C4-2B (cell line): ENCODE measurements around the gene STPG3.

Source experiments
- H3K27ac ChIP-seq: fragments of 450-650 bp; 2 replicates; pipeline ENCODE4 v1.5.1; 2017
- ZFX ChIP-seq: fragments of 450-650 bp; IDR thresholded peaks from 2 replicates; pipeline ENCODE4 v1.6.1; 2017
- TF ChIP-seq, protein P1 (sequence below): fragments of 450-650 bp; conservative IDR thresholded peaks from 2 replicates; pipeline ENCODE4 v1.5.1; 2017; ENCODE audit warnings: mild to moderate bottlenecking

The STPG3 gene

GRCh38 chr9:137213160-137214060 lies 37.7 kb upstream of the STPG3 start:
- no peak overlapping the region for H3K27ac ChIP-seq
- TF ChIP-seq, protein P1, sequence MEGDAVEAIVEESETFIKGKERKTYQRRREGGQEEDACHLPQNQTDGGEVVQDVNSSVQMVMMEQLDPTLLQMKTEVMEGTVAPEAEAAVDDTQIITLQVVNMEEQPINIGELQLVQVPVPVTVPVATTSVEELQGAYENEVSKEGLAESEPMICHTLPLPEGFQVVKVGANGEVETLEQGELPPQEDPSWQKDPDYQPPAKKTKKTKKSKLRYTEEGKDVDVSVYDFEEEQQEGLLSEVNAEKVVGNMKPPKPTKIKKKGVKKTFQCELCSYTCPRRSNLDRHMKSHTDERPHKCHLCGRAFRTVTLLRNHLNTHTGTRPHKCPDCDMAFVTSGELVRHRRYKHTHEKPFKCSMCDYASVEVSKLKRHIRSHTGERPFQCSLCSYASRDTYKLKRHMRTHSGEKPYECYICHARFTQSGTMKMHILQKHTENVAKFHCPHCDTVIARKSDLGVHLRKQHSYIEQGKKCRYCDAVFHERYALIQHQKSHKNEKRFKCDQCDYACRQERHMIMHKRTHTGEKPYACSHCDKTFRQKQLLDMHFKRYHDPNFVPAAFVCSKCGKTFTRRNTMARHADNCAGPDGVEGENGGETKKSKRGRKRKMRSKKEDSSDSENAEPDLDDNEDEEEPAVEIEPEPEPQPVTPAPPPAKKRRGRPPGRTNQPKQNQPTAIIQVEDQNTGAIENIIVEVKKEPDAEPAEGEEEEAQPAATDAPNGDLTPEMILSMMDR, result no peak; the same call in 1 of the 2 replicates

DNA sequence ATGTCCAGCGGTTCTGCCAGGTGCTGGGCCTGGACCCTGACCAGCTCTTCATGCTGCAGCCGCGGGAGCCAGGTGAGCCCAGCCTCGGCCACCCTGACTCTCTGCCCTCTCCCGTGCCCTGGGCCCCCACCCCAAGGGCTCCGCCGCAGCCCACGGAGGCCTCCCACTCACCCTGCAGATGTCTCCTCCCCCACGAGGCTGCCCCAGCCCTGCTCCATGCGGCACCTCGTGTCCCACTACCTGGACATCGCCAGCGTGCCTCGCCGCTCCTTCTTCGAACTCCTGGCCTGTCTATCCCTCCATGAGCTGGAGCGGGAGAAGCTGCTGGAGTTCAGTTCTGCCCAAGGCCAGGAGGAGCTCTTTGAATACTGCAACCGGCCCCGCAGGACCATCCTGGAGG lies 36.5 kb upstream of the STPG3 start:
- H3K27ac ChIP-seq, result no peak overlapping the region
- no peak for TF ChIP-seq ZFX
- TF ChIP-seq, protein P1, result no peak

- H3K27ac ChIP-seq, result no peak overlapping the region
- TF ChIP-seq, protein P1, result no peak
- no peak for TF ChIP-seq ZFX
Measured at GRCh38 chr9:137215196-137215986, 35.7 kb upstream of the STPG3 start.

DNA sequence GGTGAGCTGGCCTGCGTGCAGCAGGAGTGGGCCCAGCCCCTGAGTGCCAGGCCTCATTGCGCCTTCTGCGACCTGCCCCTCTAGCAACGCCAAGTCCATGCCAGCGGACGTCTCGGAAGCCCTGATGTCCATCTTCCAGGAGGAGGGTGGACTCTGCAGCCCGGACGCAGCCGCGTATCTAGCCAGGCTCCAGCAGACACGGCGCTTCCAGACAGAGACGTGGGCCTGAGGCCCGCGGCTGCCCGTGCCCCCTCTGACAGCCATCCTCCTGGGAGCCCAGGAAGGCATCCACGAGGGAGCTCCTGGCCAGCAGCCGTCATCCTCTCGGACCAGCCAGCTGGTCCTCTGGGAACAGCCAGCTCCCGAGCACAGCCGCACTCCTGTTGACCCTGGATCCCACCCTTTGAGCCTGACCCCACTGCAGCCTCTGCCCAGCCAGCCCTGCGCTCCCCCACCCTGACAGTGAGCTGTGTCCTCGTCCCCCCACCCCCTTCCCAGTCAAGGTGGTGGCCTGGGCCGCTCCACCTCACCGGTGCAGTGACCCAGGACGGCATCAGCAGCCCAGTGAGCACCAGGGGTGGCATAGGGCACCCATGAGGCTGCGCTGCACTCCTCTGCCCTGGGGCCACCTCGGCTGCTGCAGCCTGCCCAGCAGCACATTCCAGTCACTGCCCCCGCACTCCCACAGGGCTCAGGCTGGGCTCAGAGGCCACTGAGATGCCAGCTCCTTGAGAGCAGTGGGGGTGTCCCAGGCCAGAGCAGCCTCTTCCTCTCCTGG lies 34.7 kb upstream of the STPG3 start:
- TF ChIP-seq ZFX, result no peak
- TF ChIP-seq, protein P1, result no peak
- H3K27ac ChIP-seq, result peak overlapping the region; percentile 98

DNA sequence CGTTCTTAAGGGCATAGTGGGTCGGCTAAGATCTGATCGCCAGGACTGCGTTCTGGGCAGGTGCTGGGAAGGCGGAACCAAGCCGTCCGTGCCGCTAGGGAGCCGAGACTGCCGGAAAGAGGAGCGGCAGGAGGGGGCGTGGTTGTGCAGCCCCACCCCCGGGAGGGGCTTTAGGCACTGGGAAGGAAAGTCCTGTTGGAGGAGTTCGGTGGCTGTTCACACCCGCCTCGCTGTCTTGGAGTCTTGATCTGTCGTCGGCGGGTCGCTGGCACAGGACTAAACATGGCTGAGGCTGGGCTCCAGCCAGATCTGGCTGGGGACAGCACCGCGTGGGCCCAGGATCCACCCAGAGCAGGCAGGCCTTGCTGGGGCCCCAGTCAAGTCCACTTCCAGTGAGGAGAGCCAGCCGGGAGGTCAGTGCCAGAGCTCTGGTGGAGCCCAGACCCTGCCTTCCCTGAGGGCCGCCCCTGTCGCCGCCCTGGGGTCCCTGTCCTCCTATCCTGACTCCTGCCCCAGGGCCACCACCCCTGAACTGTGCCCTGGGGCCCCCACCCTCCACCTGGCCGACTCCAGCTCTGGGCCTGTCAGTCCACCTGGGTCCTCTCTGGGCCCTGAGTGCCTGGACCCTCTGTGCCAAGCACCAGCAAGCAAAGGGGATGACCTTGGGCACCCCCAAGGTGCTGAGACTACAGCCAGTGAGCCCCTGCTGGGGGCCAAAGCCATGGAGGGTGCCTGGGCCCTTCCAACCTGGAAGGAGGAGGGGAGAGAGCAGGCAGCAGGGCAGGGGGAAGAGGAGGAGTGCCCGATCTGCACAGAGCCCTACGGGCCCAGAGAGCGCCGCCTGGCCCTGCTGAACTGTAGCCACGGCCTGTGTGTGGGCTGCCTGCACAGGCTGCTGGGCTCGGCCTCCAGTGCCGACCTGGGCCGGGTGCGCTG lies 33.5 kb upstream of the STPG3 start:
- no peak; the same call in 1 of the 2 replicates for TF ChIP-seq ZFX
- TF ChIP-seq, protein P1, result no peak; the same call in 1 of the 2 replicates
- H3K27ac ChIP-seq, result peak overlapping the region; percentile 98

DNA sequence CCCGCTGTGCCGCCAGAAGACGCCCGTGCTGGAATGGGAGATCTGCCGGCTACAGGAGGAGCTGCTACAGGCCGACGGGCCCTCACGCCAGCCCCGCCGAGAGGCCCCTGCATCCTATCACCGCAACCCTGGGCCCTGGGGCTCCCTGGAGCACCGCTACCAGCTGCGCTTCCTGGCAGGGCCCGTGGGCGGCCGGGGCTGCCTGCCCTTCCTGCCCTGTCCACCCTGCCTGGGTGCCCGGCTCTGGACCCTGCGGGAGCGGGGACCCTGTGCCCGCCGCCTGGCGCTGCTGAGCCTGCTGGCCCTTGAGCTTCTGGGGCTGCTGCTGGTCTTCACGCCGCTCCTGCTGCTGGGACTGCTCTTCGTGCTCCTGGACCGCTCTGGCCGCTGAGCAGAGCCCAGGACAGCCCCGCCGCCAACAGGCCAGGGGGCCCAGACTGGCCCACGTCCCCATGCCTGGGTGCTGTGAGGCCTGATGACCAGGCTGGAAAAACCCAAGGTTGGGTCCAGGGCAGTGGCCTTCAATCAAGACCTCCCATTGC lies 32.8 kb upstream of the STPG3 start:
- 0 out of 2 replicates have a peak, but pooled peaks have one; percentile 51 for TF ChIP-seq ZFX
- TF ChIP-seq, protein P1, result no peak
- peak overlapping the region; percentile 98 for H3K27ac ChIP-seq
